ENCODE measurements around the gene INPPL1.

INPPL1 gene

DNA sequence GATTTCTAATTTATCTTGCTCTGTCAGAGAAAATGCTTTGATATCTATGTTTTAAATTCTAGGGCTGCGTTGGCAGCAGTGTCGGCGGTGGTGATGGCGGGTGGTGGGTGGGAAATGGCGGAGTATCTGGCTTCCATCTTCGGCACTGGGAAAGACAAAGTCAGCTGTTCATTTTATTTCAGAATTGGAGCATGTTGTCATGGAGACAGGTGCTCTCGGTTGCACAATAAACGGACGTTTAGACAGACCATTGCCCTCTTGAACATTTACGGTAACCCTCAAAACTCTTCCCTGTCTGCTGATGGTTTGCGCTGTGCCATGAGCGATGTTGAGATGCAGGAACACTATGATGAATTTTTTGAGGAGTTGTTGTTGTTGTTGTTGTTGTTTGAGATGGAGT, 55.5 kb downstream of the INPPL1 start:
- no peak overlapping the region for H2AFZ ChIP-seq (ENCODE audit: low read depth, low read length)
- no peaks in the 10 kb centered on the region for H3K4me1 ChIP-seq (ENCODE audit: low read length)
- TF ChIP-seq, protein P1, sequence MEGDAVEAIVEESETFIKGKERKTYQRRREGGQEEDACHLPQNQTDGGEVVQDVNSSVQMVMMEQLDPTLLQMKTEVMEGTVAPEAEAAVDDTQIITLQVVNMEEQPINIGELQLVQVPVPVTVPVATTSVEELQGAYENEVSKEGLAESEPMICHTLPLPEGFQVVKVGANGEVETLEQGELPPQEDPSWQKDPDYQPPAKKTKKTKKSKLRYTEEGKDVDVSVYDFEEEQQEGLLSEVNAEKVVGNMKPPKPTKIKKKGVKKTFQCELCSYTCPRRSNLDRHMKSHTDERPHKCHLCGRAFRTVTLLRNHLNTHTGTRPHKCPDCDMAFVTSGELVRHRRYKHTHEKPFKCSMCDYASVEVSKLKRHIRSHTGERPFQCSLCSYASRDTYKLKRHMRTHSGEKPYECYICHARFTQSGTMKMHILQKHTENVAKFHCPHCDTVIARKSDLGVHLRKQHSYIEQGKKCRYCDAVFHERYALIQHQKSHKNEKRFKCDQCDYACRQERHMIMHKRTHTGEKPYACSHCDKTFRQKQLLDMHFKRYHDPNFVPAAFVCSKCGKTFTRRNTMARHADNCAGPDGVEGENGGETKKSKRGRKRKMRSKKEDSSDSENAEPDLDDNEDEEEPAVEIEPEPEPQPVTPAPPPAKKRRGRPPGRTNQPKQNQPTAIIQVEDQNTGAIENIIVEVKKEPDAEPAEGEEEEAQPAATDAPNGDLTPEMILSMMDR (IDR thresholded peaks at IDR 0.05; ENCODE audit: low read depth, low read length), result no peak
- TF ChIP-seq EZH2phosphoT487 (IDR thresholded peaks at IDR 0.05; ENCODE audit: low read depth), result no peak
- no peaks in the 10 kb centered on the region for H3K36me3 ChIP-seq (replicated peaks; ENCODE audit: low read depth, low read length)
- no peak overlapping the region for H3K4me2 ChIP-seq (ENCODE audit: low read length)
- H3K9me3 ChIP-seq (ENCODE audit: insufficient read depth, low read length), result no peaks in the 10 kb centered on the region
- H3K27ac ChIP-seq (ENCODE audit: low read length), result no peak overlapping the region
- H3K4me3 ChIP-seq (ENCODE audit: low read length), result no peak overlapping the region
- H3K9ac ChIP-seq (ENCODE audit: low read length), result no peak overlapping the region
- no peaks in the 10 kb centered on the region for H3K79me2 ChIP-seq (ENCODE audit: low read length)
- H3K27me3 ChIP-seq (ENCODE audit: low read depth, low read length), result 0 out of 2 replicates have a peak, but pooled peaks cover 22% of the 10 kb centered on the region
- H4K20me1 ChIP-seq (ENCODE audit: insufficient read depth, low read length), result no peaks in the 10 kb centered on the region

DNA sequence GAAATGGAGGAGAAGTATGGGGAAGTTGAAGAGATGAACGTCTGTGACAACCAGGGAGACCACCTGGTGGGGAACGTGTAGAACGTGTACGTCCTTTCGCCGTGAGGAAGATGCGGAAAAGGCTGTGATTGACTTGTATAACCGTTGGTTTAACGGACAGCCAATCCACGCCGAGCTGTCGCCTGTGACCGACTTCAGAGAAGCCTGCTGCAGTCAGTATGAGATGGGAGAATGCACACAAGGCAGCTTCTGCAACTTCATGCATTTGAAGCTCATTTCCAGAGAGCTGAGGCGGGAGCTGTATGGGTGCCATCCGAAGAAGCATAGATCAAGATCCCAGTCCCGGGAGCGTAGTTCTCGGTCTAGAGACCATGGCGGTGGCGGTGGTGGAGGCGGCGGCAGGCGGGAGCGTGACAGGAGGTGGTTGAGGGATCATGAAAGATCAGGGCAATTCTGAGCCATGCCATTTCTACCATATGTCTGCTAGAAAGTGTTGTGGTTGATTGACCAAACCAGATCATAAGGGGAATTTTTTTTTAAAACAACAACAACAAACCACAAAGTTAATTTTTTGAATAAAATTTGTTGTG, 56.3 kb downstream of the INPPL1 start:
- Histone ChIP-seq H3K9ac (ENCODE audit: low read length) (no peak overlapping the region), H2AFZ (ENCODE audit: low read depth, low read length) (no peak overlapping the region), H3K27me3 (ENCODE audit: low read depth, low read length) (0 out of 2 replicates have a peak, but pooled peaks cover 18% of the 10 kb centered on the region), H3K36me3 (replicated peaks; ENCODE audit: low read depth, low read length) (no peaks in the 10 kb centered on the region), H3K4me1 (ENCODE audit: low read length) (no peaks in the 10 kb centered on the region), H3K4me2 (ENCODE audit: low read length) (no peak overlapping the region), H3K4me3 (ENCODE audit: low read length) (no peak overlapping the region), H3K27ac (ENCODE audit: low read length) (no peak overlapping the region), H3K79me2 (ENCODE audit: low read length) (no peaks in the 10 kb centered on the region), H3K9me3 (ENCODE audit: insufficient read depth, low read length) (no peaks in the 10 kb centered on the region), H4K20me1 (ENCODE audit: insufficient read depth, low read length) (no peaks in the 10 kb centered on the region)
- TF ChIP-seq EZH2phosphoT487 (IDR thresholded peaks at IDR 0.05; ENCODE audit: low read depth), result no peak
- TF ChIP-seq, protein P1 (IDR thresholded peaks at IDR 0.05; ENCODE audit: low read depth, low read length), result no peak

DNA sequence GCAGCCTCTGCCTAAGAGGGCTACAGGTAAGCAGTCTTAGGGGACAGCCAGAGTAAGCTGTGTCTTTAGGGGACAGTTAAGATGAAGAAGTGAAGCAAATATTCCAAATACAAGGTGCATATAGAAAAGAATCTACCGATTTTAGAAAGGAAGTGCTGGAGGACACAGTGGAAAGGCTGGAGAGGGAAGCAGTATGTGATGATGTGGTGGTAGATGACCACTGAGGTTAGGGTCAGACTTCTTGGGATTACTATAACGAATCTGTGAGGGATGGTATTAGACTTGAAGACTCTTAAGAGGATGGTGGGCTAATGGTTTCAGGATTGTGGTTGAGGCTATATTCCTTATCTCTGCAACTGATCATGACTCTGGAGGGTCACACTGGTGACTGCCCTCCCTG, 59.4 kb downstream of the INPPL1 start:
- Histone ChIP-seq H3K4me1 (ENCODE audit: low read length) (no peaks in the 10 kb centered on the region), H3K9ac (ENCODE audit: low read length) (no peak overlapping the region), H3K36me3 (replicated peaks; ENCODE audit: low read depth, low read length) (no peaks in the 10 kb centered on the region), H3K9me3 (ENCODE audit: insufficient read depth, low read length) (no peaks in the 10 kb centered on the region), H2AFZ (ENCODE audit: low read depth, low read length) (no peak overlapping the region), H4K20me1 (ENCODE audit: insufficient read depth, low read length) (no peaks in the 10 kb centered on the region), H3K27ac (ENCODE audit: low read length) (no peak overlapping the region), H3K79me2 (ENCODE audit: low read length) (no peaks in the 10 kb centered on the region), H3K4me3 (ENCODE audit: low read length) (no peak overlapping the region), H3K27me3 (ENCODE audit: low read depth, low read length) (0 out of 2 replicates have a peak, but pooled peaks cover 15% of the 10 kb centered on the region), H3K4me2 (ENCODE audit: low read length) (no peak overlapping the region)
- TF ChIP-seq, protein P1 (IDR thresholded peaks at IDR 0.05; ENCODE audit: low read depth, low read length), result no peak
- TF ChIP-seq EZH2phosphoT487 (IDR thresholded peaks at IDR 0.05; ENCODE audit: low read depth), result no peak

DNA sequence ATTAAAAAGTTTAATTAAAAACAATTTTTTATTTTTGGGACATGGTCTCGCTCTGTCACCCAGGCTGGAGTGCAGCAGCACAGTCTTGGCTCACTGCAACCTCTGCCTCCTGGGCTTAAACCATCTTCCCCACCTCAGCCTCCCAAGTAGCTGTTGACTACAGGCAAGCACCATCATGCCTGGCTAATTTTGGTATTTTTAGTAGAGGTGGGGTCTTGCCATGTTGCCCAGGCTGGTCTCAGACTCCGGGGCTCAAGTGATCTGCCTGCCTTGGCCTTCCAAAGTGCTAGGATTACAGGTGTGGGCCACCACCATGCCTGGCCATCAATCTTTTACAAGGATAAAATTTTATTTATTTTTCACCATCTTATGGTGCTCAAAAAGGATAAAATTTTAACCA, 62.7 kb downstream of the INPPL1 start:
- H3K36me3 ChIP-seq (replicated peaks; ENCODE audit: low read depth, low read length), result no peaks in the 10 kb centered on the region
- 0 out of 2 replicates have a peak, but pooled peaks cover 7% of the 10 kb centered on the region for H3K27me3 ChIP-seq (ENCODE audit: low read depth, low read length)
- TF ChIP-seq, protein P1 (IDR thresholded peaks at IDR 0.05; ENCODE audit: low read depth, low read length), result no peak
- no peak for TF ChIP-seq EZH2phosphoT487 (IDR thresholded peaks at IDR 0.05; ENCODE audit: low read depth)
- no peak overlapping the region for H2AFZ ChIP-seq (ENCODE audit: low read depth, low read length)
- no peak overlapping the region for H3K27ac ChIP-seq (ENCODE audit: low read length)
- H3K4me2 ChIP-seq (ENCODE audit: low read length), result no peak overlapping the region
- no peaks in the 10 kb centered on the region for H3K79me2 ChIP-seq (ENCODE audit: low read length)
- H3K4me1 ChIP-seq (ENCODE audit: low read length), result no peaks in the 10 kb centered on the region
- no peaks in the 10 kb centered on the region for H4K20me1 ChIP-seq (ENCODE audit: insufficient read depth, low read length)
- H3K9ac ChIP-seq (ENCODE audit: low read length), result no peak overlapping the region
- no peaks in the 10 kb centered on the region for H3K9me3 ChIP-seq (ENCODE audit: insufficient read depth, low read length)
- H3K4me3 ChIP-seq (ENCODE audit: low read length), result no peak overlapping the region
